CD4-positive, alpha-beta T cell treated with Interleukin-10 for 1 hour (primary cell): ENCODE measurements around the gene SPSB2.
A peak's percentile ranks its signal among the peaks of the same experiment; 100 is the strongest.
"Not testable (repeated sequence)": the region's sequence is repeated elsewhere in the genome, so short reads cannot be mapped to it uniquely, and the experiment has no call there.

Source experiments
- DNase-seq: peaks from one replicate; pipeline ENCODE4 v3.0.0-alpha.2; 2020

Gene SPSB2

GRCh38 chr12:6869049-6870021 is 3.8 kb downstream of the SPSB2 start:
- DNase-seq = peak; percentile 89

- peak; percentile 15 for DNase-seq
Observed at GRCh38 chr12:6868211-6869048, 4.7 kb downstream of the SPSB2 start.

DNA sequence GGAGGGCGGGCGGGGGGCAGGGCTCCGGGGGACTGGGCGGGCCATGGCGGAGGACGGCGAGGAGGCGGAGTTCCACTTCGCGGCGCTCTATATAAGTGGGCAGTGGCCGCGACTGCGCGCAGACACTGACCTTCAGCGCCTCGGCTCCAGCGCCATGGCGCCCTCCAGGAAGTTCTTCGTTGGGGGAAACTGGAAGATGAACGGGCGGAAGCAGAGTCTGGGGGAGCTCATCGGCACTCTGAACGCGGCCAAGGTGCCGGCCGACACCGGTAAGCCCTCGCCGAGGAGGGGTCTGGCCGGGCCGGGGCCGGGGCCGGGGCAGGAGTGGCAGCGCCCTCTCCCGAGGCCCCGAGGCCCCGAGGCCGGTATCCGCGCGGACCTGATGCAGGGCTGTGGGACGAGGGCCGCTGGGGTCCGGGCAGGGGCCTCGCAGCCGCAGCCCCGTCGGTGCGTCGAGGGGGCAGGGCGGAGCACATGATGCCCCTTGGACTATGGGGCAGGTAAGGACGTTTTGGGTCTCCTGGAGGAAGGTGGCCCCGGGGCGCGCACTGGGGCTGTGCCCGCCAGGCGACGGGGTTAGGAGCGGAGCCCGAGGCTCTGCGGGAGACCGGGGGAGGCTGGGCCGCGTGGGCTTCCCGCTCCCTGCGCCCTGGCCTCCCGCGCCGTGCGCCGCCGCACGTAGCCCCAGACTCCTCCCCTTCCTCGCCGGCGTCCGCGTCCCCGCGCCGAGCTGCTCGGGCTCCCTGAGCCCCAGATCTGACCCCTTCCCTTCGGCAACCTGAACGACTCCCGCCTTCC is 5.5 kb downstream of the SPSB2 start, which contains the start of gene TPI1:
TPI1 (plus strand) TSS at position 119 of the 798 bp plus-strand sequence; CDS start at position 155, 36 bp downstream.
- peak; percentile 88 for DNase-seq

- DNase-seq = no peak
Observed at GRCh38 chr12:6866920-6867412, 6.1 kb downstream of the SPSB2 start.

DNA sequence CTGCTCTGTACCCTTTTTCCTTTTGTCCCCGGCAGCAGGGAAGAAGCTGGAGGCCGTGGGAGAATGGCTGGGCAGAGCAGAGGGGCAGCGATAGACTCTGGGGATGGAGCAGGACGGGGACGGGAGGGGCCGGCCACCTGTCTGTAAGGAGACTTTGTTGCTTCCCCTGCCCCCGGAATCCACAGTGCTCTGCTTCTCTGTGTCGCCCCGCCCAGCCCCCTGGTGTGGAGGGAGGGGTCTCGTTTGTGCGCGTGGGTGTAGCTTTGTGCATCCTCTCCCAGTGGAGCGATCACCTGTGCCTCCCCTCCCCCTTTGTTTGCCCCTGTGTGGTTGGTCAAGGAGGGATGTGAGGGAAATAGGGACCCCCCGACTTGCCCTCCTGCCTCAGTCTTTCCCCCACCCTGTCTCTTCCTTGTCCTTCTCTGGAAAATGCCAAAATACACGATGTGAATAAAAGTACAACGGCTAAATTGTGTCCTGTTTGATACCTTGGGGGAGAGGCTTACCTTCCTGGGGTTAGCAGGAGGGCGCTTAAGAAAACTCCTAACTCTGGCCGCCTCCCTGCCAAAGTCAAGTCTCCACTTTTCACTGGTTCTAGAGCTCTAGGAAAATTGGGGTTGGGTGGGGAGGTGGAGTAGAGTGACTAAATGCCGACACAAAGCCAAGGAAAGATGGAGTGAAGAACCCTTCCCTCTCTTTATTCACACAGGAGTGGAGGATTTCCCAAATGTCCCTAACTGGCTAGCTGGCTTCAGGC is 6.8 kb downstream of the SPSB2 start:
- DNase-seq = no peak

- not testable (repeated sequence) for DNase-seq
Observed at GRCh38 chr12:6865307-6865706, 7.8 kb downstream of the SPSB2 start.

- DNase-seq = no peak
Observed at GRCh38 chr12:6863586-6864321, 9.3 kb downstream of the SPSB2 start.

DNA sequence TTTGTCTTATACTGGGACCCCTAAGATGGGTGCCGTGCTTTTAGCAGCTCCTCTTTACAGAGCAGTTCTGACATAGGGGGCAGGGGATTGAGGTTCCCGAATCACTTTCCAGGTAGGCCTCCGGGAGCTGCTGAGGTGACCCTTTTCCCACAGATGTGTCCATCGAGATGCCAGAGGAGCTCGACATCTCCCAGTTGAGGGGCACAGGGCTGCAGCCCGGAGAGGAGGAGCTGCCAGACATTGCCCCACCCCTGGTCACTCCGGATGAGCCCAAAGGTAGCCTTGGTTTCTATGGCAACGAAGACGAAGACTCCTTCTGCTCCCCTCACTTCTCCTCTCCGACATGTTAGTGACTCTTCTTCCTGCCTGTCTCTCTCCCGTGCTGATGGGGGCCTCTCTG is 10.1 kb downstream of the SPSB2 start:
- DNase-seq = no peak

DNA sequence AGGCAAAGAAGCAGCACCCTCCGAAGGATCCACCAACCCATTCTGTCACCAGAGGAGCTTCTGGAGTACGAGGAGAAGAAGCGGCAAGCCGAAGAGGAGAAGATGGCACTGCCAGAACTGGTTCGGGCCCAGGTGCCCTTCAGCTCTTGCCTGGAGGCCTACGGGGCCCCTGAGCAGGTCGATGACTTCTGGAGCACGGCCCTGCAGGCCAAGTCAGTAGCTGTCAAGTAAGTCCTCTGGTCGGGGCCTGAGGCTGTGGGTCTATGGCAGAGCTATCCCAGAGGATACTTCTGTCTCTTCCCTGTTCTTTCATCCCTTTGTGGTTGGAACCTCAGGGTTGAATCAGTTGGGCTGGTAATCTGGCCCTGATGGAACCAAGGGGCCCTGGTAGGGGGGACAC is 11.7 kb downstream of the SPSB2 start:
- DNase-seq = no peak

DNA sequence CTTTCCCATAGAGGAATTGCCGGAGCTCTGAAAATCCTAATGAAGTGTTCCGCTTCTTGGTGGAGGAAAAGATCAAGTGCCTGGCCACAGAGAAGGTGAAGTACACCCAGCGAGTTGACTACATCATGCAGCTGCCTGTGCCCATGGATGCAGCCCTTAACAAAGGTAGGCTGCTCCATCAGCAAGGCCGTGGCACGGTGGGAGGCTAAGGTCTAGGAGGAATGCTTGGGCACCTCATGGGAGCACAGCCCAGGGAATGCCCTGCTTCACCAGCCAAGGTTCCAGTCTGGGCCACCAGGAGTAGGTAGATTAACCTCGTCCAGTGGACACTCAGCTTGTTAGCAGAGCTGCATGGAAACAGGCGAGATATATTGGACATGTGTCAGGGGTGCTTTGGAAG is 12.2 kb downstream of the SPSB2 start:
- DNase-seq = no peak

- no peak for DNase-seq
Observed at GRCh38 chr12:6860116-6860515, 13.0 kb downstream of the SPSB2 start.

DNA sequence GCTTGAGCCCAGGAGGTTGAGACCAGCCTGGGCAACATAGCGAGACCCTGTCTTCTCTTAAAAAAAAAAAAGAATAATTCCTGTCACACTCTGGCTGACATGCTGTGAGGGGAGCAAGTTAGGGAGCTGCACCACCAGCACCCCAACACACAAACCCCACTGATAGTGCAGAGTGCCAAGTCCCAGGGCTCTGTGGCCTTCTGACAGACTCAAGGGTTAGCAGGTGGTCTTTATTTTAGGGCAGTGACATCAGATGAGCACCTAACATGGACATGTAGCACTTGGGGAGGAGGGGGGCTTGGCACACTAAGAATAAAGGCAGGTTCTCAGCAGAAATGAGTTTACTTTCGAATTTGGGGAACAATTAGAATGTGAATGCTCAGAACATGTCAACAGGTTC is 14.3 kb downstream of the SPSB2 start:
- no peak for DNase-seq

- DNase-seq = no peak
Observed at GRCh38 chr12:6855322-6855721, 17.8 kb downstream of the SPSB2 start.

DNA sequence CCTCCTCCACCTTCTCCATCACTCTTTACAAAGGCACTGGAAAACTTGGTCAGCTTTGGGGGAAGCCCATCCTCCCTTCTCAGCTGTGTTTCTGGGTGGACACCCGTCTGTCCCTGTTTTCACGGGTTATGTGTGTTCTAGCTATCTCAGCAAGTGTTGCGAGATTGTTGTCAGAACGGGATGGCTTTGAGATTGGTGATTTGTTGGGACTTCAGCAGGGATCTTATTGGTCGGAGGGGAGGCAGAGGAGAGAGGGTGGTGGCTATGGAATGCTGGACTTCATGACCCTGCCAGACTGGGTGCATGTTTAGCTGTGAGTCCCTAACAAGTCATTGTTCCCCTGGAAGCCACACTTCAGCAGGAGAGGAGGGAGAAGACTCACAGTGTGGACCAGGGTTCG is 19.1 kb downstream of the SPSB2 start:
- no peak for DNase-seq

DNA sequence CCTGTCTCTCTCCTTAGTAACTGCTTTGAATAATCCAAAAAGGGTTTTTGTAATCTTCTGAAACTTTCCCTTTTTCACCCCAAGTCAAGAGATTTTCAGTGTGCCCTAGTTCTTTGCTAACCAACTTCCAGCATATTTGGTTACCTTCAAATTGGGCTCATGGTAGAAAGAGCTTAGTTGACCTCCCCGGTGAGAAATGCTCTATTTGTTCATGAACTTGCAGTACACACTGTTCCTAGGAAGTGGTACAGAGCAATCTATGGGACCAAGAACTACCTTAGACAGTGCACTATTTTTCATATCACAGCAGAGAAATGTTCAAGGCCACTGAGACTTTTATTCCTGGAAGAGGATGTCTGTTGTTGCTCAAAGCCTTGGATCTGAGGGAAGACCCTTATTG is 19.5 kb downstream of the SPSB2 start:
- no peak for DNase-seq

- peak; percentile 71 for DNase-seq
Observed at GRCh38 chr12:6852651-6853354, 20.3 kb downstream of the SPSB2 start.

GRCh38 chr12:6851921-6852650 is 21.0 kb downstream of the SPSB2 start, which contains the start of gene USP5:
USP5 (plus strand) TSS chr12:6852150; CDS start chr12:6852180, 30 bp downstream.
- peak; percentile 99 for DNase-seq

GRCh38 chr12:6851153-6851920 is 21.8 kb downstream of the SPSB2 start, which contains the start of gene CDCA3:
CDCA3 (minus strand) TSS chr12:6851286; CDS start chr12:6850952, 334 bp downstream.
- DNase-seq = peak; percentile 96

DNA sequence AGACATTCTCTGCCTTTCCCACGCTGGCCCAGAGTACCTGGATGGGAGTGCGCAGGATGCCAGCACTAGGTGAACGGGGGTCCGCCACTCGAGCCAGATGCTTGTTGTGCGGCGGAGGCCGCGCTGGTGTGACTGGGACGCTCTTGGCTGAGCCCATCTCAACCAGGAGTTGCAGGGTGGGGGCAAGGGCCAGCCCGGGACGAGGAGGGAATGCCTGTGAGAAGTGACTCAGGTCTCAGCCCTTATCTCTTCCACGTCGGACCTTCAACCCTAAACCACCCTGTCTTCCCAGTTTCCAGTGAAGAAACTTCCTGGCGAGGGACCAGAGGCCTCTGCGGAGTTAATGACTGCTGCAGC is 22.3 kb downstream of the SPSB2 start:
- DNase-seq = no peak
